Measurements from ENCODE around the gene JPH3.

JPH3 gene

GRCh38 chr16:87693827-87694226 is 91.5 kb downstream of the JPH3 start:
- DNase-seq (ENCODE audit: low read depth in 2 of 3, low spot score in 1 of 3), result no peak

DNA sequence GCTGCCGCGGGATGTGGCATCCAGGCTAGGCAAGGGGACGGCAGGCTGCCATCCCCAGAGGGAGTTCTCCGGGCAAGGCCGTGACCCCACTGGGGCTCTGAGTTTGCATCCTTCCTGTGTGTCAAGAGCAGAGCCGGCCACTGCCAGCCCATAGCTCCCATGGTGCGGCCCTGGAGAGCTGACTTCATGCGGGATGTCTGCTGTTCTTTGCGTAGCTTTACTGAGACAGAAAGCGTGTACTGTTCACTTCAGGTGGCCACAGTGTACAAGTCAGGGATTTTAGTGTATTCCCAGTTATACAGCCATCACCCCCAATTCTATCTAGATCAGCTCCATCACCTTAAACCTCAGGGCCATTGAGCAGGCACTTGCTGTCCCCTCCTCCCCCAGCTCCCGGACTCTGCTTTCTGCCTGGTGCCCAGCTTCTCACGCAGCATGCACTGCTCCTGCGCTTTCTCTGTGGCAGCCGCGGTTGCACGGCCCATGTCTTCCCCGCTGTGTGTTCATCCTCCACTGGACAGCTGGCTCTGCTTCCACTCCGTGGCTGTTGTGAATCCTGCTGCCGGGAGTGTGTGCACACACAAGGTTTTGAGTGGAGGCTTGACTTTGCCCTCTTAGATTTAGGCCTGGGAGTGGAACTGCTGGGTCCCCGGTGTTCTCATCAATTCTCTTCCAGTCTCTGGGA is 92.3 kb downstream of the JPH3 start:
- no peak for DNase-seq (ENCODE audit: low read depth in 2 of 3, low spot score in 1 of 3)

DNA sequence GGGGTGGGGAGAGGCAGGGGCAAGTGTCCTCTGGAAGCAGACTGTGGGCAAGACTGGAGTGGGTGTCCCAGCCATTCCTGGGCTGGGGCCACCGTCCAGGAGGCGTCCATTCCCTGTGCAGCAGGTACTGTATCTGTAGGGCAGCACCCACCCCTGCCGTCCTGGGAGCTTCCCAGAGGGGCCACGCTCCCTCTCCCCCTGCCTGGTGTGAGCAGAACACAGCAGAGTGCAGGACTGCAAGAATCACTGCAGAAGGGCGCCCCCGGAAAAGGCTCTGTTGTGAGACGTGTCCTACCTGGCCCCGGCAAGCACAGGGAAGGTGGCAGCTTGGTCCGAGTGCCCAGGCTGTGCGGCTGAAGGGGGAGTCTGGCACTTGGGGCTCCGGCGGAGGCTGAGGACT is 93.2 kb downstream of the JPH3 start:
- DNase-seq (ENCODE audit: low read depth in 2 of 3, low spot score in 1 of 3), result no peak

DNA sequence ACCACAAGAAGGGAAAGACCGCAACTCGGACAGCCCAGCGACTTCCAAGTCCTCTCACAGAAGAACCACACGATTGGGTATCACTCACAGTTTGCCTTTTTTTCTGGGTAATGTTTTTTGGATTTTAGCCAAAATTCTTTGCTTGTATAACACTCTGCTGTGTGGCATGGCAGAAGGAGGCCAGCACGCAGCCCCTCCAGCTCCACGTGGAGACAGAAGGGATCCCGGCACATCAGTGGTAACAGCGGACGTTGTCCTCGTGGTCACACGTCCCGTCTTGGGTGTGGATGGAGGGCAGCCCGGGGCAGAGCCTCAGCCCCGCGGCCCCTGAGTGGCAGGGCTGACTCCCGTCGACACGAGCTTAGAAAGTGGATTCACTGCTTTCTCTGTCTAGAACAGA is 94.4 kb downstream of the JPH3 start:
- DNase-seq (ENCODE audit: low read depth in 2 of 3, low spot score in 1 of 3), result no peak

DNA sequence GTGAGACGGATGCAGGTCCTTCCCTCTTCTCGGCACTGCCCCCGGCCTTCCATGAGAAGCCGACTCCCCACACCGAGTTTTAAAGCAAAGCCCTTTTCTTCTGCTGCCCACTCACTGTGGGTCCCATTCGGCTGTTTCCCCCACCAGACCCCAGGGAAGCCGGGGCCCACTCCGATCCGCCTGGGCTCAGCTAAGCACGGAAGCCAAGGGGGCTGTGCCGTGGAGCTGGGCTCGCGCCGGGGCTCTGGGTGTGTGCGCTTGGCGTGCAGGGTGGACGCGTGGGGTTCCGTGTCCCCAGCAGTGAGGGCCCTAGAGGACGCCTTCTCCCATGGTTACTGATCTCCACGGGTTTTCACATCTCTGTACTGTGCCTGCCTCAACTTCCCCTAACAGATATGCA is 94.9 kb downstream of the JPH3 start:
- no peak for DNase-seq (ENCODE audit: low read depth in 2 of 3, low spot score in 1 of 3)

DNA sequence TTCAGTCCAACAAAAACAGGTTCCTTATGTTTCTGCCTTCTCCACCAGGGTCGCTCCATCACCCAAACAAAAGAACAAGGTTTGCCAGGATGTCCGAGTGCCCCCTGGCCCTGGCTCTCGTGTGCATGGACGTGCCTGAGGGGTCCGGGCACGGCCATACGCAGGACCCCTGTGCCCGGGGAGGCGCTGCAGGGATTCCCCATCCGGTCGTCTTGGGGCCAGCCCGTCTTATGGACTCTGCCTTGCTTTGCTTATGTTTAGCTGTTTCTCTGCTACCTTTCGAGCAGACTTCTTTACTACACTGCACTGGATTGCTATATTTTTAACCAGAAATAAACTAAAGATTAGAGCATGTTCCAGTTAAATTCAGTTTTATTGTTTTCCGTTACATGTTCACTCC is 95.5 kb downstream of the JPH3 start:
- no peak for DNase-seq (ENCODE audit: low read depth in 2 of 3, low spot score in 1 of 3)

- no peak for DNase-seq (ENCODE audit: low read depth in 2 of 3, low spot score in 1 of 3)
These were observed 95.9 kb downstream of the JPH3 start for GRCh38 chr16:87698241-87698640.

- no peak for DNase-seq (ENCODE audit: low read depth in 2 of 3, low spot score in 1 of 3)
These were observed 96.4 kb downstream of the JPH3 start for GRCh38 chr16:87698676-87699199.

DNA sequence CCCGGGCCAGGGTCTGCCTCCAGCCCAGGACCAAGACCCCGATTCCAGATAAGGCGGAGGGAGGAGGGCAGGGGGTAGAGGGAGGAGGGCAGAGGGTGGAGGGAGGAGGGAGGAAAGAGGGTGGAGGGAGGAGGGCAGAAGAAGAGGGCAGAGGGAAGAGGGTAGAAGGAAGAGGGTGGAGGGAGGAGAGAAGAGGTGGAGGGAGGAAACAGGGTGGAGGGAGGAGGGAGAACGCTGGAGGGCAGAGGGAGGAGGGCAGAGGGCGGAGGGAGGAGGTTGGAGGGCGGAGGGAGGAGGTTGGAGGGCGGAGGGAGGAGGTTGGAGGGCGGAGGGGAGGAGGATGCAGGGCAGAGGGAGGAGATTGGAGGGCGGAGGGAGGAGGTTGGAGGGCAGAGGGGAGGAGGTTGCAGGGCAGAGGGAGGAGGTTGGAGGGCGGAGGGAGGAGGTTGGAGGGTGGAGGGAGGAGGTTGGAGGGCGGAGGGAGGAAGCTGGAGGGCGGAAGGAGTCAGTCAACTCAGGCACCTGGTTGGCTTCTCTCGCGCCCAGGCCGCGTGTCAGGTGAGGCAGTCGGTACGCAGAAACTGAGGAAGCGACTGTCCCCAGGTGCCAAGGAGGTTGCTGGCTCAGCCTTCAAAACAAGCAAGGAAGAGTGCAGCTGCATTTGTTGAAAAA is 98.2 kb downstream of the JPH3 start:
- DNase-seq (ENCODE audit: low read depth in 2 of 3, low spot score in 1 of 3), result no peak

- DNase-seq (ENCODE audit: low read depth in 2 of 3, low spot score in 1 of 3), result no peak
These were observed 98.8 kb downstream of the JPH3 start for GRCh38 chr16:87701078-87701460.

DNA sequence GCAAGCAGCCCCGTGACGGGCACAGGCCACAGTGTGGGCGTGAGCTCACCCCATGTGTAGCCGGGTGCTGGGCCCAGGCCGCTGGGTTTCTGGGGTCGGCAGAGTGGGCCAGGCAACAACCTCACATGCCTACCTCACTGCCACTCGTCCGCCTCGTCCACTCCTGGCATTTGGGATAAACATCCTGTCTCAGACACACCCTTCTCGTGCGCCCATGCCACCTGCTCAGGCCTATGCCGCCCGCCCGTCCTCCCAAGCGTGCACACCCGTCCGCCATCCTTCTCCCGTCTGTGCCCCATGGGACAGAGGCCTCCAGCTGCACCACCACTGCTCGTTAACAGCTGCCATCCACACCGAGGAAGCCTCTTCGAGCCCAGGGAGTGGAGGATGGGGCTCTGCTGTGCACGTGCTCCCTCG is 99.2 kb downstream of the JPH3 start:
- DNase-seq (ENCODE audit: low read depth in 2 of 3, low spot score in 1 of 3), result no peak

DNA sequence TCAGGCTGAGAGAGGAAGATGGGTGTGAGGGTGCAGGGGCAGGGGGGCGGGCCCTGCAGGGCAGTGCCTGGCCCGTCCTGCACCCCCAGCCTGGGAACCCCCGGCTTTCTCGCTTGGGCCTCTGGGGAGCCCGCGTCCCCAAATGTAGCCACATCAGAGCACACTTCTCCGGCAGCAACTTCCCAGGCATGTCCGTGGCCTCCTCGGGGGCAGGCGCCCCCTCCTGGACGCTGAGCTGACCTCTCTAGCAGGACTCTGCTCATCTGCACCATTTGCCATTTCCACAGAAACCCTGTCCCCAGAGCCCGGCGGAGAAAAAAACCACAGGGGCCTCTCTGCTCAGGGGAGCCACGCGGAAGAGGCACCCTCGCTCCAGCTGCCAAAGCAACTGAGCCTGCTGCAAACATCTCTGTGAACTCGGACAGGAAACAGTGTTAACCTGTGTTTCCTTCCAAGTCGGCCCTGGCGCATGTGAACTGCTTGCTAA is 100.1 kb downstream of the JPH3 start:
- peak; percentile 34 to 36 (median 36) for DNase-seq (ENCODE audit: low read depth in 2 of 3, low spot score in 1 of 3)

- no peak for DNase-seq (ENCODE audit: low read depth in 2 of 3, low spot score in 1 of 3)
These were observed 100.8 kb downstream of the JPH3 start for GRCh38 chr16:87703071-87703470.

GRCh38 chr16:87703835-87704375 is 101.6 kb downstream of the JPH3 start:
- no peak for DNase-seq (ENCODE audit: low read depth in 2 of 3, low spot score in 1 of 3)

- DNase-seq (ENCODE audit: low read depth in 2 of 3, low spot score in 1 of 3), result no peak
These were observed 102.5 kb downstream of the JPH3 start for GRCh38 chr16:87704754-87705353.

DNA sequence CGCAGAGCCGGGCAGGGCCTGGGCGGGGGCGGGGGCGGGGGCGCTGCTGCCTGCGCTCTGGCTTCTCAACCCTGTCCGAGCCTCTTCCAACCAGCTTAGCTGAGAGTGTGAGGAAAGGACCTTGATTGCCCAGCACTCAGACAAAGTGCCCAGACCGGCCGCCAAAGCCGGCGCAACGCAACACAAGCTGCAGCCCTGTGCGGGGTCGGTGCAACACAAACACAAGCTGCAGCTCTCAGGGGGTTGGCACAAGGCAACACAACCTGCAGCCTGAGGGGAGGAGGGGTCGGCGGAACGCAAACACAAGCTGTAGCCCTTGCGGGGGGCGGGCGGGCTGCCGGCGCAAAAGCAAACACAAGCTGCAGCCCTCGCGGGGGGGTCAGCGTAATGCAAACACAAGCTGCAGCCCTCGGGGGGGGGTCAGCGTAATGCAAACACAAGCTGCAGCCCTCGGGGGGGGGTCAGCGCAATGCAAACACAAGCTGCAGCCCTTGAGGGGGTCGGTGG is 103.5 kb downstream of the JPH3 start:
- no peak for DNase-seq (ENCODE audit: low read depth in 2 of 3, low spot score in 1 of 3)

- no peak for DNase-seq (ENCODE audit: low read depth in 2 of 3, low spot score in 1 of 3)
These were observed 104.1 kb downstream of the JPH3 start for GRCh38 chr16:87706278-87707000.

DNA sequence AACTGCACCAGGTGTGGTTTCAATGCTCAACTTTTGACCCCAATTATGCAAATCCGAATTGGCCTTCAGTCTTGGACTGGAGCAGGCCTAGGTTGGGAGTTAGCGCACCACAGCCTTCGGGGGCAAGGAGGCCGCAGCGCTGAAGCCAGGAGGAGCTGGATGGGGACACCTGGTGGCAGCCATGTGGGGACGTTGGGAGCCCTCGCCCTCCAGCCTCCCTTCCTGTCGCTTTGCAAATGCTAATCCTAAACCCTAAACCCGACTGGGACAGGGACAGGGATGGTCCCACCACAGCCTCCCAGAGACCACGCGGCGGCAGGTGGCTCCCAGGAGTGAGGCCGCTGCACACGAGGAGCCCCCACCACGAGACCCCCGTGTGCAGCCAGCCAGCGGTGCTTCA is 104.8 kb downstream of the JPH3 start:
- no peak for DNase-seq (ENCODE audit: low read depth in 2 of 3, low spot score in 1 of 3)

DNA sequence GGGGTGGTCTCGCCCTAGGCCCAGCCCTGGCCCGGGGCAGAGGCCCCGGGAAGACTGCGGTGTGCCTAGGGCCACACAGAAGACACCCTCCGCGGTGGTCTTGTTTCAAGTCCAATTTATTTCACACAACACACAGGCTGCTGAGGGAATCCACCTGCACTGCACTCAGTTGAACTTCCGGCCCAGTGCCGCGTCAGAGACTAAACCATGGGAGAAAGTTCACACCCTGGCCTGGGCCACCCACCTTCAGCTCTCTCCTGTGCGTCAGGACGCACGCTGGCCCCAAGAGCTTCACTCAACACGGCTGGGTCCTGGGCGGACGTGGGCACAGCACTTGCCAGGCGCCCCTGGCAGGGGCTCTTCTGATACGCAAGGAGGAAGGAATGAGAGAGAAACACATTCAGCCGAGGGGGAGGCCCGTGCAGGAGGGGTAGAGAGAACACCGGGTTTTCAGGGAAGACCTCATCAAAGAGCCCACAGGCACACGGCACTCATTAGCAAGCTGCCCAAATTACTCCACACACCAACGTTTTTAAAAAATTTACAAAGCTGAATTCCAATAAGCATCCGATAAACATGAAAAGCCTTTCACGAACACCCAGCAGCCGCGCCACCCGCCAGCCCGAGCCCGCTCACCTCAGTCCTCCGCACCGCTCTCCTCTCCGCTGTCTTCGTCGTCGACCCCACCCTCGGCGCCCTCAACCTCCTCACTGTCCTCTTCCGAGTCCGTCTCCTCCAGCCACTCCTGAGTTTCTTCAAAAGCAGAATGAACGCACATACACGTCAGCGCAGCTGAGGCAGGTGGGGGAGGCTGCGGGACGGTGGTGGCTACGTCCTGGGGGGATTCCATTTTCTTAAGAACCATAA is 105.6 kb downstream of the JPH3 start:
- no peak for DNase-seq (ENCODE audit: low read depth in 2 of 3, low spot score in 1 of 3)

Measured in stimulated activated CD4-positive, alpha-beta T cell treated with anti-CD3 and anti-CD28 coated beads, Interleukin-12 subunit alpha, Interleukin-12 subunit beta, amount 100 ng/mL, for 48 hours (primary cell).